Stimulated activated CD4-positive, alpha-beta T cell treated with anti-CD3 and anti-CD28 coated beads, Interleukin-4, amount 100 ng/mL, for 4 hours (primary cell): ENCODE results near the gene ERMARD.

ENCODE experiments used
- DNase-seq, 2 experiments: peaks; one replicate each; pipeline ENCODE4 v3.0.0-alpha.2; 2020

Gene ERMARD

DNA sequence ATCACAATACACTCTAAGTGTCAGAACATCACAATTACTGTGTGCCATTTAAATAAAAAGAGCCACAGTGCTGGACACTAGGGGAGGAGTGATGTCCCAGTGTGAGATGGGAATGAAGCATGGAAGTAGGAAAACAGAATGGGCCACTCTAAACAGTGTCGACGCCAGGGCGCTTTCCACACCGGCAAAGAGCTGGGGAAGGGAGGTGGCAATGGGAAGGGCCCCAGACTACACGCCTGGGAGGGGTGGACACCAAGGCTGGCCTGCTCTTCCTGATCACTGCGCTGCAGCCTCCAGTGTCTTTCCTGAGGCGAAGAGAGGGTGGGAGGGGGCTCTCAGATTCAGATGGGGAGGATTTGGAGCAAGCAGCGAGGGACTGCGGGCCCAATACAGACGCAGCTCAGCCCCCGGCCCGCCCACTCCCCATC is 75.9 kb downstream of the ERMARD start:
- no peak for DNase-seq

DNA sequence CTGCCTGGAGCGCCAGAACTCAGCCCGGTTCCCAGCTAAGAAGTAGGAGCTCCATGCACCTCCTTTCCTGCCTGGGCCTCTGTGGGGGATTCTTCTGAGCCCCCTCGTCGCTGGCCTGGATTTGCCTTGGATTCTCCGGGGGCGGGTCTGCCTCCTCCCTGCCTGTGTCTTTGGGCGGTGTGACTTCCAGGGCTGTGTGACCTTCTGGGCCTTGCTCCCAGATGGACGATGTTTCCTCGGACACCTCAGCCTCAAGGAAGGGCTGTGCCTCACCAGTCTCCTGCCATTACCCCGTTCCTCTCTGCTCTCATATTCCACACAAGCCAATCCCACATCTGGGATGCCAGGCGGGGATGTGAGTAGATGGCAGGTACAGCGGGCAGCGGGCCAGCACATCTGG is 76.8 kb downstream of the ERMARD start:
- DNase-seq: no peak

DNA sequence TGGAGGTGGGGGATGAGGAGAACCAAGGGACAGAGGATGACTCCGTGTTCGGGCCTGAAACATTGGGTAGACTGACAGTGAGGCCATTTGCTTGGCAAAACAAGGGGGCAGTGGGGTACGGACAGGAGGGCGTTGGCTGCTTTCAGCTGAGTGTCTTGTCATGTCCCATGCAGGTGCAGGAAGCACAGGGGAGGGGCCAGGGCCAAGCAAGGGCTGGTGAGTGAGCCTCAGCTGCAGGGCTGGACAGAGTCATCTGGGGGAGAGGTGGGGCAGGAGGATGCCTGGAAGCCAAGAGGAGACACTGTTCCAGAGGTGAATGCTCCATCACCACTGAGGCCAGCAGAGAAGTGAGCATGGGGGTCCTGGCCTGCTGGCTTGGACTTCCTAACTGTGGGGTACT is 78.4 kb downstream of the ERMARD start:
- no peak for DNase-seq

DNA sequence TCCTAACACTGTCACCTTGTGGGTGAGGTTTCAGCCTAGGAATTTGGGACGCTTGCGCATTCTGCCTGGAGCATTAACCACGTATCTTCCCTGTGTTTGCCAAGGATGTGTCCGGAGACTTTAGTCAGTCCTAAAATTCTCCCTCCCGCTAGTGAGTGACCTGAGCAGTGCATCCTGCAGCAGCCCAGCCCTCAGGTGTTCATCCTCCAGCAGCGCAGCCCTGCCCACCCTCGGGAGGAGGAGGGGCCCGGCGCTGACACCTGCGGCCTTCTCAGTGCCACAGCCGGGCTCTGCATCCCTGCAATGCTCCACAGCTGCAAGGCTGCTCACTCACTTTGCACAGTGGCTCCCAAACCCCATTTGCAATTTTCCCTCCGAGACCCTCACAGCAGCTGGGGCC is 79.5 kb downstream of the ERMARD start:
- no peak for DNase-seq
